Stomach (tissue), 9 donors: Measurements from ENCODE around the gene STC2. TPM values are rescaled to one million over a fixed set of nuclear protein-coding genes. Genes with fewer than 3 reads are reported as not detected.

Source experiments
- DNase-seq, 2 donors: peaks; one replicate each; pipeline versions ENCODE4 v3.0.0 to v3.0.0-alpha.2; 2013 to 2019
- H3K27ac ChIP-seq, 5 donors: fragments of 200-600 bp in 4 of 5; sonication (generic) in 4 of 5; one replicate each; pipeline ENCODE4 v1.5.1; 2013 to 2019; ENCODE audit warnings: mild to moderate bottlenecking in 1 of 5, moderate library complexity in 1 of 5
- H3K27me3 ChIP-seq, 3 donors: fragments of 200-600 bp; sonication (generic); one replicate each; pipeline ENCODE4 v1.5.1; 2017 to 2019; ENCODE audit warnings: mixed run types in 1 of 3
- H3K36me3 ChIP-seq, 4 donors: fragments of 200-600 bp; sonication (generic); 1 replicate in 3 of 4; 2 replicates in 1 of 4; pipeline ENCODE4 v1.5.1; 2016 to 2019
- H3K4me1 ChIP-seq, 4 donors: fragments of 200-600 bp; sonication (generic); one replicate each; pipeline ENCODE4 v1.5.1; 2016 to 2019
- H3K4me3 ChIP-seq, 4 donors: fragments of 200-600 bp; sonication (generic) in 3 of 4; one replicate each; pipeline ENCODE4 v1.5.1; 2016 to 2019; ENCODE audit warnings: mild to moderate bottlenecking in 1 of 4
- H3K9me3 ChIP-seq, 4 donors: fragments of 200-600 bp; sonication (generic); one replicate each; pipeline ENCODE4 v1.5.1; 2016 to 2019
- CTCF ChIP-seq, 7 experiments: fragments of 450-650 bp in 4 of 7; fragments of 200-600 bp in 3 of 7; sonication (generic) in 3 of 7; IDR thresholded peaks; one replicate each; pipeline ENCODE4 v1.5.1; 2016 to 2019; ENCODE audit warnings: antibody characterized with exemption in 7 of 7, control low read depth in 2 of 7, mild to moderate bottlenecking in 1 of 7
- EP300 ChIP-seq: sonication (generic); formaldehyde crosslinking; IDR thresholded peaks from one replicate; pipeline ENCODE4 v1.6.1; 2017; ENCODE audit warnings: antibody characterized with exemption
- POLR2A ChIP-seq, 4 donors: fragments of 450-650 bp; IDR thresholded peaks; one replicate each; pipeline ENCODE4 v1.6.1; 2016; ENCODE audit warnings: antibody characterized with exemption in 4 of 4, control low read depth in 2 of 4, mild to moderate bottlenecking in 1 of 4, moderate library complexity in 1 of 4
- POLR2AphosphoS5 ChIP-seq, 3 donors: sonication (generic); formaldehyde crosslinking; IDR thresholded peaks; one replicate each; pipeline ENCODE4 v1.6.1; 2016; ENCODE audit warnings: antibody characterized with exemption in 3 of 3
- WGBS, 5 donors: extraction: QIAGEN DNeasy Blood & Tissue Kit in 3 of 5; methylation state at CpG; one replicate each; pipeline versions ENCODE4 v1.1.5 to v1.1.7; 2013 to 2018; 5-methylcytosine and 5-hydroxymethylcytosine counted together
- intact Hi-C: fragments of 100-400 bp; cut with DNase I; formaldehyde crosslinking; loops from one replicate; pipeline ENCODE4 v1.15.1; 2023; ENCODE audit warnings: low total_unique reads
- polyA plus RNA-seq, 3 donors: library from polyadenylated mRNA; stranded (reverse); fragments of 200-250 nt; gene quantifications; one replicate each; pipeline ENCODE4 v1.2.3, GENCODE V29; 2013
- total RNA-seq, 5 donors: library from RNA; depleted of rRNA; stranded (reverse); fragments of >200 nt; gene quantifications; one replicate each; pipeline versions ENCODE4 v1.1.0 to v1.2.3, GENCODE V29; 2014 to 2016
- donor health status: healthy with polysubstance abuse.
- donor health status: Bipolar disorder and iron deficiency.
- donor health status: healthy.

The STC2 gene
- total and polyA plus RNA-seq, 8 donors = 0.15 to 2.6 (median 0.89) TPM; not detected in 1

GRCh38 chr5:173300389-173301047, 27.7 kb downstream of the STC2 start:
- 77 to 89% (median 81%) methylated on average over 6 of the region's 6 CpGs for WGBS, 5 donors
- no peak overlapping the region for H3K4me3 ChIP-seq
- peaks cover 0 to 39% (median 4%) of the 10 kb centered on the region in 3 donors for H3K27me3 ChIP-seq
- H3K4me1 ChIP-seq = no peaks in the 10 kb centered on the region
- no peaks in the 10 kb centered on the region for H3K9me3 ChIP-seq
- no peaks in the 10 kb centered on the region for H3K36me3 ChIP-seq
- intact Hi-C loops = no loop called here
- no peak overlapping the region for H3K27ac ChIP-seq
- no peak for TF ChIP-seq POLR2A (IDR thresholded peaks at IDR 0.05)
- TF ChIP-seq CTCF (IDR thresholded peaks at IDR 0.05) = no peak
- TF ChIP-seq EP300 = no peak
- TF ChIP-seq POLR2AphosphoS5 (IDR thresholded peaks at IDR 0.05) = no peak
- DNase-seq = no peak

GRCh38 chr5:173299820-173300219, 28.4 kb downstream of the STC2 start:
- TF ChIP-seq POLR2A (IDR thresholded peaks at IDR 0.05) = no peak
- no peak for TF ChIP-seq CTCF (IDR thresholded peaks at IDR 0.05)
- TF ChIP-seq POLR2AphosphoS5 (IDR thresholded peaks at IDR 0.05) = no peak
- TF ChIP-seq EP300 = no peak
- no peaks in the 10 kb centered on the region for H3K9me3 ChIP-seq
- intact Hi-C loops = loop anchor here (10.0 kb wide), 1 partner anchor 1015 kb away; no protein-coding TSS in a partner anchor
- no peak overlapping the region for H3K27ac ChIP-seq
- no peak overlapping the region for H3K4me3 ChIP-seq
- H3K4me1 ChIP-seq = peaks cover 0 to under 1% (median 0%) of the 10 kb centered on the region in 4 donors
- WGBS, 5 donors = 78 to 91% (median 85%) methylated on average over 7 of the region's 7 CpGs
- no peaks in the 10 kb centered on the region for H3K36me3 ChIP-seq
- peaks cover 0 to 36% (median 8%) of the 10 kb centered on the region in 3 donors for H3K27me3 ChIP-seq
- DNase-seq = no peak

- no peak for DNase-seq
- peaks cover 0 to 41% (median 16%) of the 10 kb centered on the region in 3 donors for H3K27me3 ChIP-seq
- no peaks in the 10 kb centered on the region for H3K9me3 ChIP-seq
- 68 to 76% (median 74%) methylated on average over 19 of the region's 19 CpGs for WGBS, 5 donors
- no peaks in the 10 kb centered on the region for H3K36me3 ChIP-seq
- H3K4me1 ChIP-seq = peaks cover 0 to 15% (median 9%) of the 10 kb centered on the region in 4 donors
- intact Hi-C loops = loop anchor here (10.0 kb wide), 1 partner anchor 1016 kb away; no protein-coding TSS in a partner anchor
- no peak for TF ChIP-seq CTCF (IDR thresholded peaks at IDR 0.05)
- no peak for TF ChIP-seq POLR2AphosphoS5 (IDR thresholded peaks at IDR 0.05)
- TF ChIP-seq POLR2A (IDR thresholded peaks at IDR 0.05) = no peak
- no peak for TF ChIP-seq EP300
- no peak overlapping the region for H3K27ac ChIP-seq
- H3K4me3 ChIP-seq = no peak overlapping the region
Observed at GRCh38 chr5:173298213-173298926, 29.8 kb downstream of the STC2 start.

GRCh38 chr5:173297813-173298212, 30.4 kb downstream of the STC2 start:
- Histone ChIP-seq H3K27me3 (peaks cover 0 to 45% (median 20%) of the 10 kb centered on the region in 3 donors), H3K4me1 (peaks cover 0 to 15% (median 9%) of the 10 kb centered on the region in 4 donors), H3K36me3 (no peaks in the 10 kb centered on the region), H3K27ac (no peak overlapping the region), H3K4me3 (no peak overlapping the region), H3K9me3 (no peaks in the 10 kb centered on the region)
- 58 to 78% (median 68%) methylated on average over 4 to 8 of the region's 8 CpGs for WGBS, 5 donors
- no peak for DNase-seq
- TF ChIP-seq EP300 (no peak), POLR2A (IDR thresholded peaks at IDR 0.05) (no peak)
- intact Hi-C loops = loop anchor here (10.0 kb wide), 1 partner anchor 1017 kb away; no protein-coding TSS in a partner anchor
